Liver (tissue), 9 donors: Measurements from ENCODE around the gene DYRK1B. TPM values are rescaled to one million over a fixed set of nuclear protein-coding genes. Genes with fewer than 3 reads are reported as not detected.

Experiments
- DNase-seq: peaks from one replicate; pipeline ENCODE4 v3.0.0-alpha.2; 2017; ENCODE audit warnings: low spot score
- H3K27ac ChIP-seq, 2 donors: one replicate each; pipeline ENCODE4 v1.7.0; 2013; ENCODE audit warnings: inconsistent platforms in 2 of 2, low read length in 2 of 2, control low read depth in 1 of 2, low read depth in 1 of 2, mild to moderate bottlenecking in 1 of 2
- H3K27me3 ChIP-seq, 4 donors: one replicate each; pipeline versions ENCODE4 v1.6.1 to v1.7.0; 2013; ENCODE audit warnings: low read length in 3 of 4, inconsistent platforms in 1 of 4, mild to moderate bottlenecking in 1 of 4, moderate library complexity in 1 of 4; ENCODE audit not compliant: control insufficient read depth in 4 of 4, insufficient read depth in 4 of 4
- H3K36me3 ChIP-seq, 4 donors: one replicate each; pipeline versions ENCODE4 v1.6.1 to v1.7.0; 2013; ENCODE audit warnings: low read length in 3 of 4, mild to moderate bottlenecking in 3 of 4, low read depth in 1 of 4, moderate library complexity in 1 of 4; ENCODE audit not compliant: control insufficient read depth in 4 of 4, insufficient read depth in 3 of 4
- H3K4me1 ChIP-seq, 4 donors: one replicate each; pipeline versions ENCODE4 v1.6.1 to v1.7.0; 2013; ENCODE audit warnings: low read length in 3 of 4, mild to moderate bottlenecking in 3 of 4, moderate library complexity in 1 of 4; ENCODE audit not compliant: control insufficient read depth in 4 of 4, insufficient read depth in 4 of 4
- H3K4me3 ChIP-seq, 3 donors: one replicate each; pipeline versions ENCODE4 v1.6.1 to v1.7.0; 2013; ENCODE audit warnings: low read length in 3 of 3, control low read depth in 1 of 3, low read depth in 1 of 3, mild to moderate bottlenecking in 1 of 3
- H3K9ac ChIP-seq, 2 donors: one replicate each; pipeline ENCODE4 v1.7.0; 2013; ENCODE audit warnings: low read length in 2 of 2, mild to moderate bottlenecking in 2 of 2, moderate library complexity in 2 of 2, control low read depth in 1 of 2, low read depth in 1 of 2
- H3K9me3 ChIP-seq, 4 donors: one replicate each; pipeline versions ENCODE4 v1.6.1 to v1.7.0; 2013; ENCODE audit warnings: low read length in 3 of 4; ENCODE audit not compliant: control insufficient read depth in 4 of 4
- ATF3 ChIP-seq: IDR thresholded peaks from 2 replicates; pipeline ENCODE4 v1.6.1; 2016; ENCODE audit warnings: antibody characterized with exemption
- CTCF ChIP-seq: fragments of 150-350 bp; IDR thresholded peaks from 2 replicates; pipeline ENCODE4 v1.5.1; 2017; ENCODE audit warnings: improper control_type of control experiment, low read depth, low read length; ENCODE audit not compliant: missing input control
- EGR1 ChIP-seq, 2 donors: IDR thresholded peaks; 2 replicates each; pipeline ENCODE4 v1.6.1; 2016 to 2018; ENCODE audit warnings: antibody characterized with exemption in 2 of 2, low read depth in 2 of 2
- FOXA1 ChIP-seq: IDR thresholded peaks from 2 replicates; pipeline ENCODE4 v1.6.1; 2016; ENCODE audit warnings: antibody characterized with exemption
- FOXA2 ChIP-seq: IDR thresholded peaks from 2 replicates; pipeline ENCODE4 v1.6.1; 2016; ENCODE audit warnings: antibody characterized with exemption
- GABPA ChIP-seq, 2 donors: IDR thresholded peaks in 1 of 2; conservative IDR thresholded peaks in 1 of 2; 2 replicates each; pipeline ENCODE4 v1.6.1; 2016; ENCODE audit warnings: antibody characterized with exemption in 2 of 2, mild to moderate bottlenecking in 1 of 2, moderate library complexity in 1 of 2
- HNF4A ChIP-seq, 2 donors: conservative IDR thresholded peaks; 2 replicates each; pipeline ENCODE4 v1.6.1; 2016; ENCODE audit warnings: antibody characterized with exemption in 2 of 2, mild to moderate bottlenecking in 2 of 2
- HNF4G ChIP-seq: IDR thresholded peaks from 2 replicates; pipeline ENCODE4 v1.6.1; 2016; ENCODE audit warnings: antibody characterized with exemption
- JUND ChIP-seq, 2 donors: IDR thresholded peaks; 2 replicates each; pipeline ENCODE4 v1.6.1; 2016; ENCODE audit warnings: antibody characterized with exemption in 2 of 2
- NR2F2 ChIP-seq: IDR thresholded peaks from 2 replicates; pipeline ENCODE4 v1.6.1; 2016; ENCODE audit warnings: antibody characterized with exemption
- RAD21 ChIP-seq, 2 donors: IDR thresholded peaks; 2 replicates each; pipeline ENCODE4 v1.6.1; 2016; ENCODE audit warnings: antibody characterized with exemption in 2 of 2, mild to moderate bottlenecking in 2 of 2
- REST ChIP-seq: IDR thresholded peaks from 2 replicates; pipeline ENCODE4 v1.6.1; 2016; ENCODE audit warnings: antibody characterized with exemption, mild to moderate bottlenecking
- RXRA ChIP-seq, 2 donors: IDR thresholded peaks; 2 replicates each; pipeline ENCODE4 v1.6.1; 2017 to 2018; ENCODE audit warnings: antibody characterized with exemption in 2 of 2, mild to moderate bottlenecking in 1 of 2
- SP1 ChIP-seq: IDR thresholded peaks from 2 replicates; pipeline ENCODE4 v1.6.1; 2018; ENCODE audit warnings: antibody characterized with exemption, mild to moderate bottlenecking
- TAF1 ChIP-seq: conservative IDR thresholded peaks from 2 replicates; pipeline ENCODE4 v1.6.1; 2016; ENCODE audit warnings: antibody characterized with exemption, mild to moderate bottlenecking
- YY1 ChIP-seq: IDR thresholded peaks from 2 replicates; pipeline ENCODE4 v1.6.1; 2016; ENCODE audit warnings: antibody characterized with exemption, mild to moderate bottlenecking
- WGBS: extraction: QIAGEN DNeasy Blood & Tissue Kit; methylation state at CpG from one replicate; pipeline ENCODE4 v1.1.7; 2013; 5-methylcytosine and 5-hydroxymethylcytosine counted together
- polyA plus RNA-seq, 2 donors: library from polyadenylated mRNA; stranded (reverse) in 1 of 2; unstranded in 1 of 2; fragments of 200-250 nt in 1 of 2; fragments of >200 nt in 1 of 2; fragmentation: Nextera tagmentation in 1 of 2; extraction: Ambion mirVana in 1 of 2; gene quantifications; one replicate each; pipeline versions ENCODE4 v1.2.1 to v1.2.3, GENCODE V29; 2013 to 2015
- total RNA-seq, 2 donors: library from RNA; depleted of rRNA; stranded (reverse); fragments of >200 nt; gene quantifications; one replicate each; pipeline ENCODE4 v1.2.3, GENCODE V29; 2014
- donor health status: healthy.
- donor health status: healthy.
- donor health status: healthy.
- donor health status: healthy.
- donor health status: healthy.

Gene DYRK1B
- total and polyA plus RNA-seq, 4 donors: 2.8 to 7.6 (median 3.2) TPM

- Histone ChIP-seq H3K36me3 (no peaks in the 10 kb centered on the region), H3K27ac (no peak overlapping the region), H3K27me3 (no peaks in the 10 kb centered on the region), H3K9ac (no peak overlapping the region), H3K4me3 (no peak overlapping the region), H3K4me1 (no peaks in the 10 kb centered on the region), H3K9me3 (no peaks in the 10 kb centered on the region)
- WGBS: 93% methylated on average over 6 of the region's 6 CpGs
- no peak for DNase-seq
- TF ChIP-seq FOXA1 (no peak), REST (no peak), HNF4G (no peak), SP1 (no peak), RAD21 (IDR thresholded peaks at IDR 0.05) (no peak), EGR1 (IDR thresholded peaks at IDR 0.05; ENCODE audit: low read depth in 2 of 2) (no peak), NR2F2 (no peak), CTCF (no peak), HNF4A (conservative IDR thresholded peaks at IDR 0.05) (no peak), GABPA (IDR thresholded peaks at IDR 0.05 in 1 of 2, conservative IDR thresholded peaks at IDR 0.05 in 1 of 2) (no peak), RXRA (IDR thresholded peaks at IDR 0.05) (no peak), FOXA2 (no peak), JUND (IDR thresholded peaks at IDR 0.05) (no peak), TAF1 (no peak)
Observed at GRCh38 chr19:39871362-39871761, 37.4 kb upstream of the DYRK1B start.

GRCh38 chr19:39870171-39870971 lies 36.4 kb upstream of the DYRK1B start:
- H3K4me3 ChIP-seq: no peak overlapping the region
- TF ChIP-seq HNF4A (conservative IDR thresholded peaks at IDR 0.05) (no peak), SP1 (no peak), CTCF (no peak), NR2F2 (no peak), YY1 (no peak), FOXA1 (no peak), REST (no peak), ATF3 (no peak)
- no peak overlapping the region for H3K9ac ChIP-seq
- no peak overlapping the region for H3K27ac ChIP-seq
- no peaks in the 10 kb centered on the region for H3K4me1 ChIP-seq
- H3K9me3 ChIP-seq: no peaks in the 10 kb centered on the region
- no peaks in the 10 kb centered on the region for H3K27me3 ChIP-seq
- no peak for DNase-seq
- H3K36me3 ChIP-seq: no peaks in the 10 kb centered on the region
- WGBS: 71% methylated on average over 16 of the region's 16 CpGs
